GM12801 (cell line): Measurements from ENCODE around the gene WDR59.

Experiments used
- CTCF ChIP-seq: IDR thresholded peaks from one replicate; pipeline ENCODE4 v1.5.1; 2011; ENCODE audit warnings: control low read depth; ENCODE audit not compliant: insufficient read length; ENCODE audit errors: extremely low read depth

The WDR59 gene

GRCh38 chr16:75025761-75026160, 40.8 kb upstream of the WDR59 start:
- no peak for TF ChIP-seq CTCF

GRCh38 chr16:75024594-75024993, 39.7 kb upstream of the WDR59 start:
- no peak for TF ChIP-seq CTCF

- TF ChIP-seq CTCF = no peak
Measured at GRCh38 chr16:75024182-75024581, 39.3 kb upstream of the WDR59 start.

- no peak for TF ChIP-seq CTCF
Measured at GRCh38 chr16:75023009-75023408, 38.1 kb upstream of the WDR59 start.

- TF ChIP-seq CTCF = no peak
Measured at GRCh38 chr16:75022567-75022966, 37.6 kb upstream of the WDR59 start.

- TF ChIP-seq CTCF = no peak
Measured at GRCh38 chr16:75021410-75021809, 36.5 kb upstream of the WDR59 start.

- no peak for TF ChIP-seq CTCF
Measured at GRCh38 chr16:75019586-75019985, 34.7 kb upstream of the WDR59 start.

- no peak for TF ChIP-seq CTCF
Measured at GRCh38 chr16:75019007-75019406, 34.1 kb upstream of the WDR59 start.
